Right renal pelvis (tissue), 4 donors: ENCODE results near the gene EMP2. TPM values are rescaled to one million over a fixed set of nuclear protein-coding genes. Genes with fewer than 3 reads are reported as not detected.

ENCODE experiments used
- DNase-seq, 4 donors: peaks; one replicate each; pipeline ENCODE4 v3.0.0-alpha.2; 2013; ENCODE audit warnings: low read depth in 4 of 4, low spot score in 3 of 4, missing footprints in 1 of 4
- polyA plus RNA-seq, 4 donors: library from polyadenylated mRNA; unstranded; fragments of 120-200 nt; gene quantifications; one replicate each; pipeline ENCODE4 v1.2.1, GENCODE V29; 2013; ENCODE audit not compliant: insufficient read length in 4 of 4

Gene EMP2
- polyA plus RNA-seq, 4 donors: 21.7 to 32.7 (median 25.8) TPM

GRCh38 chr16:10610499-10611184 lies 30.2 kb upstream of the EMP2 start:
- no peak for DNase-seq

GRCh38 chr16:10609402-10609774 lies 29.0 kb upstream of the EMP2 start:
- DNase-seq: no peak

GRCh38 chr16:10608687-10609401 lies 28.4 kb upstream of the EMP2 start:
- DNase-seq: no peak

GRCh38 chr16:10607157-10607556 lies 26.8 kb upstream of the EMP2 start:
- DNase-seq: no peak

- no peak for DNase-seq
Observed at GRCh38 chr16:10606607-10607006, 26.2 kb upstream of the EMP2 start.

GRCh38 chr16:10605636-10606035 lies 25.2 kb upstream of the EMP2 start:
- DNase-seq: no peak

- no peak for DNase-seq
Observed at GRCh38 chr16:10601444-10602408, 21.3 kb upstream of the EMP2 start.

- no peak for DNase-seq
Observed at GRCh38 chr16:10600782-10601443, 20.5 kb upstream of the EMP2 start.

GRCh38 chr16:10599626-10600025 lies 19.2 kb upstream of the EMP2 start:
- no peak for DNase-seq

- no peak for DNase-seq
Observed at GRCh38 chr16:10598157-10598556, 17.8 kb upstream of the EMP2 start.

GRCh38 chr16:10597187-10597601 lies 16.8 kb upstream of the EMP2 start:
- DNase-seq: no peak

- DNase-seq: no peak
Observed at GRCh38 chr16:10594312-10594950, 14.0 kb upstream of the EMP2 start.

GRCh38 chr16:10592611-10593010 lies 12.2 kb upstream of the EMP2 start:
- DNase-seq: no peak

- DNase-seq: no peak
Observed at GRCh38 chr16:10590342-10590741, 9.9 kb upstream of the EMP2 start.

GRCh38 chr16:10589109-10589508 lies 8.7 kb upstream of the EMP2 start:
- DNase-seq: no peak

- DNase-seq: no peak
Observed at GRCh38 chr16:10587622-10588021, 7.2 kb upstream of the EMP2 start.

- no peak for DNase-seq
Observed at GRCh38 chr16:10584981-10585438, 4.6 kb upstream of the EMP2 start.

- no peak for DNase-seq
Observed at GRCh38 chr16:10583269-10583668, 2.9 kb upstream of the EMP2 start.

GRCh38 chr16:10581507-10581906 lies 1.1 kb upstream of the EMP2 start:
- DNase-seq: no peak

GRCh38 chr16:10580883-10581247 lies 467 bp upstream of the EMP2 start:
- DNase-seq: no peak
